Testis (tissue), 2 donors: ENCODE results near the gene TJP2.

Experiments used
- POLR2A ChIP-seq: fragments of 450-650 bp; IDR thresholded peaks from one replicate; pipeline ENCODE4 v1.6.1; 2017; ENCODE audit warnings: antibody characterized with exemption, mild to moderate bottlenecking, moderate library complexity
- TF ChIP-seq, protein P1 (sequence below), 3 experiments: fragments of 450-650 bp in 2 of 3; fragments of 200-600 bp in 1 of 3; sonication (generic) in 1 of 3; IDR thresholded peaks; one replicate each; pipeline ENCODE4 v1.5.1; 2016 to 2019; ENCODE audit warnings: antibody characterized with exemption in 3 of 3, mild to moderate bottlenecking in 2 of 3, moderate library complexity in 1 of 3

DNA sequence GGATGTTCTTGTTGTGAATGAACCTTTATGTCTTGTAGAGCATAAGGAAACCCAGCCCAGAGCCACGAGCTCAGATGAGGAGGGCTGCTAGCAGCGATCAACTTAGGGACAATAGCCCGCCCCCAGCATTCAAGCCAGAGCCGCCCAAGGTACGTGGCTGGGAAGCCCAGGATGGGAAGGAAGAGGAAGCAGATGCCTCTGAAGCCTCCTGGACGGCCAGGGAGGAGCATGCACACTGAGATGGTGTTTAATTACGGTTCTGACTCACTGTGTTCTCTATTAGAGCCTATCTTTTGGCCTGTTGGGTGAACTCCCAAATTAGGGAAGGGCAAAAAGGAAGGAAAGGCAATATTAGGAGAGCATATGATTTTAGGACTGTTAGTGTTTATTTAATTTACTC is 75.3 kb downstream of the TJP2 start:
- TF ChIP-seq, protein P1, sequence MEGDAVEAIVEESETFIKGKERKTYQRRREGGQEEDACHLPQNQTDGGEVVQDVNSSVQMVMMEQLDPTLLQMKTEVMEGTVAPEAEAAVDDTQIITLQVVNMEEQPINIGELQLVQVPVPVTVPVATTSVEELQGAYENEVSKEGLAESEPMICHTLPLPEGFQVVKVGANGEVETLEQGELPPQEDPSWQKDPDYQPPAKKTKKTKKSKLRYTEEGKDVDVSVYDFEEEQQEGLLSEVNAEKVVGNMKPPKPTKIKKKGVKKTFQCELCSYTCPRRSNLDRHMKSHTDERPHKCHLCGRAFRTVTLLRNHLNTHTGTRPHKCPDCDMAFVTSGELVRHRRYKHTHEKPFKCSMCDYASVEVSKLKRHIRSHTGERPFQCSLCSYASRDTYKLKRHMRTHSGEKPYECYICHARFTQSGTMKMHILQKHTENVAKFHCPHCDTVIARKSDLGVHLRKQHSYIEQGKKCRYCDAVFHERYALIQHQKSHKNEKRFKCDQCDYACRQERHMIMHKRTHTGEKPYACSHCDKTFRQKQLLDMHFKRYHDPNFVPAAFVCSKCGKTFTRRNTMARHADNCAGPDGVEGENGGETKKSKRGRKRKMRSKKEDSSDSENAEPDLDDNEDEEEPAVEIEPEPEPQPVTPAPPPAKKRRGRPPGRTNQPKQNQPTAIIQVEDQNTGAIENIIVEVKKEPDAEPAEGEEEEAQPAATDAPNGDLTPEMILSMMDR (IDR thresholded peaks at IDR 0.05) = no peak
- TF ChIP-seq POLR2A = no peak
